Esophagus muscularis mucosa (tissue), 4 donors: ENCODE measurements around the gene BBOX1. TPM values are rescaled to one million over a fixed set of nuclear protein-coding genes. Genes with fewer than 3 reads are reported as not detected.

ENCODE experiments used
- DNase-seq: peaks from one replicate; pipeline ENCODE4 v3.0.0-alpha.2; 2017; ENCODE audit errors: extremely low spot score
- H3K27ac ChIP-seq, 4 donors: fragments of 200-600 bp; sonication (generic); replicated peaks in 1 of 4; 1 replicate in 3 of 4; 2 replicates in 1 of 4; pipeline ENCODE4 v1.5.1; 2016 to 2019; ENCODE audit warnings: mild to moderate bottlenecking in 1 of 4
- H3K27me3 ChIP-seq, 4 donors: fragments of 200-600 bp; sonication (generic); one replicate each; pipeline versions ENCODE4 v1.5.1 to v1.6.0; 2016 to 2019
- H3K36me3 ChIP-seq, 4 donors: fragments of 200-600 bp; sonication (generic); one replicate each; pipeline ENCODE4 v1.5.1; 2016 to 2019
- H3K4me1 ChIP-seq, 4 donors: fragments of 200-600 bp; sonication (generic); one replicate each; pipeline ENCODE4 v1.5.1; 2016 to 2019
- H3K4me3 ChIP-seq, 4 donors: fragments of 200-600 bp; sonication (generic); 1 replicate in 2 of 4; 2 replicates in 2 of 4; pipeline ENCODE4 v1.5.1; 2016 to 2019; ENCODE audit warnings: mild to moderate bottlenecking in 4 of 4, moderate library complexity in 1 of 4
- H3K9me3 ChIP-seq, 4 donors: fragments of 200-600 bp; sonication (generic); 1 replicate in 3 of 4; 2 replicates in 1 of 4; pipeline ENCODE4 v1.5.1; 2016 to 2019
- EP300 ChIP-seq: sonication (generic); formaldehyde crosslinking; IDR thresholded peaks from one replicate; pipeline ENCODE4 v1.6.1; 2017; ENCODE audit warnings: antibody characterized with exemption
- POLR2A ChIP-seq: fragments of 450-650 bp; IDR thresholded peaks from one replicate; pipeline ENCODE4 v1.6.1; 2017; ENCODE audit warnings: antibody characterized with exemption, moderate library complexity, mild to moderate bottlenecking, low read depth
- POLR2AphosphoS5 ChIP-seq, 2 donors: sonication (generic); formaldehyde crosslinking; IDR thresholded peaks; one replicate each; pipeline ENCODE4 v1.6.1; 2017; ENCODE audit warnings: antibody characterized with exemption in 2 of 2
- WGBS: methylation state at CpG from one replicate; pipeline ENCODE4 v1.1.5; 2018; 5-methylcytosine and 5-hydroxymethylcytosine counted together
- intact Hi-C: fragments of 100-400 bp; cut with DNase I; formaldehyde crosslinking; loops from one replicate; pipeline ENCODE4 v1.15.1; 2023
- total RNA-seq, 4 donors: library from RNA; depleted of rRNA; stranded (reverse); fragments of >200 nt; gene quantifications; one replicate each; pipeline versions ENCODE4 v1.1.0 to v1.2.1, GENCODE V29; 2016
- TF ChIP-seq, protein P1 (sequence below), 3 experiments: fragments of 200-600 bp in 2 of 3; fragments of 450-650 bp in 1 of 3; sonication (generic) in 2 of 3; IDR thresholded peaks; one replicate each; pipeline ENCODE4 v1.5.1; 2017 to 2019; ENCODE audit warnings: antibody characterized with exemption in 3 of 3, mild to moderate bottlenecking in 2 of 3, moderate library complexity in 1 of 3

Gene BBOX1
- total RNA-seq, 4 donors from 2014 or later, result 0.50 TPM; not detected in 3

DNA sequence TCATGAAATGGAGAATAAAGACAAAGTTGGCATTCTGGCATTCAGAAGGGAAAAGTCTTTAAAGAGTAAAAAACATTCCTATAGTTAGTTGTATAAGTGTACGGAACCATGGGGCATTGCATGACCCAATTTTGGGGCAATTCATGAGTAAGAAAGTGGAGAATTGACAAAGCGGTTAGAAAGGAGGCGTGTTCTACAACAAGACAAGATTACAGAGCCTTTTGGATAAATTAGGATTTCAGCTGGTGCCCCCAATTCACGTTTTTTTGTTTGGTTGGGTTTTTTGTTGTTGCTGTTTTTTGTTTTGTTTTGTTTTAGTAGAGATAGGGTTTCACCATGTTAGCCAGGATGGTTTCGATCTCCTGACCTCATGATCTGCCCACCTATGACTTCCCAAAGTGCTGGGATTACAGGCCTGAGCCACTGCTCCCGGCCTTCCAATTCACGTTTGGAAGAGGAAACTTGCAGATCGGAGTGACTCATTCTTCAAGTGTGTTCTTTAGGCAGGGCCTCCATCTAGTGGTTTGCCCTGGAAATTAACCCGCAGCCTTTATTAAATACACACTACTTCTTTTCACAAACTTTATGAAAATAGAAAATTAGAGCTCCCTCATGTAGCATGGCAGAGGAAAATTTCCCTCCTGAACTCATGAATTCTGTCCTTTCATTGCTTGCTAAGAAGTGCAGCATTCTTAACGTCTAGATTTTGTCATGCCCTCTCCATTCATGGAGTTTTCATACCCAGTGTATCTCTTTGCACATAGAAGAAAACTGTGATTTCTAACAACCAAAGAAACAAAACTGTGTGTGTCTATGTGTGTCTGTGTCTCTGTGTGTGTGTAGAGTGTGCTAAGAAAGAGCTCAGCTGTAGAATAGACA, 118.1 kb downstream of the BBOX1 start:
- no peak overlapping the region for H3K27ac ChIP-seq
- no peak overlapping the region for H3K4me3 ChIP-seq
- peaks cover 0 to 8% (median 3%) of the 10 kb centered on the region in 4 donors for H3K4me1 ChIP-seq
- H3K36me3 ChIP-seq, result no peaks in the 10 kb centered on the region
- no peak for TF ChIP-seq POLR2AphosphoS5 (IDR thresholded peaks at IDR 0.05)
- TF ChIP-seq, protein P1, sequence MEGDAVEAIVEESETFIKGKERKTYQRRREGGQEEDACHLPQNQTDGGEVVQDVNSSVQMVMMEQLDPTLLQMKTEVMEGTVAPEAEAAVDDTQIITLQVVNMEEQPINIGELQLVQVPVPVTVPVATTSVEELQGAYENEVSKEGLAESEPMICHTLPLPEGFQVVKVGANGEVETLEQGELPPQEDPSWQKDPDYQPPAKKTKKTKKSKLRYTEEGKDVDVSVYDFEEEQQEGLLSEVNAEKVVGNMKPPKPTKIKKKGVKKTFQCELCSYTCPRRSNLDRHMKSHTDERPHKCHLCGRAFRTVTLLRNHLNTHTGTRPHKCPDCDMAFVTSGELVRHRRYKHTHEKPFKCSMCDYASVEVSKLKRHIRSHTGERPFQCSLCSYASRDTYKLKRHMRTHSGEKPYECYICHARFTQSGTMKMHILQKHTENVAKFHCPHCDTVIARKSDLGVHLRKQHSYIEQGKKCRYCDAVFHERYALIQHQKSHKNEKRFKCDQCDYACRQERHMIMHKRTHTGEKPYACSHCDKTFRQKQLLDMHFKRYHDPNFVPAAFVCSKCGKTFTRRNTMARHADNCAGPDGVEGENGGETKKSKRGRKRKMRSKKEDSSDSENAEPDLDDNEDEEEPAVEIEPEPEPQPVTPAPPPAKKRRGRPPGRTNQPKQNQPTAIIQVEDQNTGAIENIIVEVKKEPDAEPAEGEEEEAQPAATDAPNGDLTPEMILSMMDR (IDR thresholded peaks at IDR 0.05), result peak; percentile 86 to 91 (median 87)
- no peaks in the 10 kb centered on the region for H3K27me3 ChIP-seq
- H3K9me3 ChIP-seq, result no peaks in the 10 kb centered on the region
- intact Hi-C loops, result loop anchor here (1.0 kb wide), 1 partner anchor 405 kb away; no protein-coding TSS in a partner anchor
- DNase-seq, result no peak
- WGBS, result 34% methylated on average over 10 of the region's 10 CpGs

GRCh38 chr11:27159335-27159679, 118.7 kb downstream of the BBOX1 start:
- TF ChIP-seq, protein P1 (IDR thresholded peaks at IDR 0.05), result no peak
- no peak for TF ChIP-seq POLR2A
- no peak for TF ChIP-seq POLR2AphosphoS5 (IDR thresholded peaks at IDR 0.05)
- no peak for TF ChIP-seq EP300
- H3K27ac ChIP-seq, result no peak overlapping the region

DNA sequence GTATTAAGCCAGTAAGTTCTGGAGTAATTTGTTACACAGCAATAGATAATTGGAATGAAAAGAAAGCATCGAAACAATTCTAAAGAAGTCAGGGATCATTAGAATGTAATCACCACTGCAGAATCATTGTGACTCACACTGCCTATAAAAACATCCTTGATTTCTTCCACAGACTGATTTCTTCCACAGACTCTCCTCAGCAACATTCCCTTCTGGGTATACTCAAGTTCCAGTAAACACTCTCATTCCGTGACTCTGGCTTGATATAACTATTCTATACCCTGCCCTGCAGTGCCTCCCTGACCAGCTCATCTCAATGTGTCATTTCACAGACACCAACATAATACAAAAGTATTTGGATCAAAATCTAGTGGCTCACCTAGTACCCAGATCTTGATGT, 120.5 kb downstream of the BBOX1 start:
- intact Hi-C loops, result no loop called here
- no peaks in the 10 kb centered on the region for H3K27me3 ChIP-seq
- no peak for DNase-seq
- WGBS, result 93% methylated on average over 2 of the region's 2 CpGs
- H3K9me3 ChIP-seq, result no peaks in the 10 kb centered on the region
- peaks cover 0 to 8% (median 3%) of the 10 kb centered on the region in 4 donors for H3K4me1 ChIP-seq
- TF ChIP-seq EP300 (no peak), POLR2A (no peak), POLR2AphosphoS5 (IDR thresholded peaks at IDR 0.05) (no peak)
- TF ChIP-seq, protein P1 (IDR thresholded peaks at IDR 0.05), result no peak
- no peak overlapping the region for H3K4me3 ChIP-seq
- no peak overlapping the region for H3K27ac ChIP-seq
- no peaks in the 10 kb centered on the region for H3K36me3 ChIP-seq

More at GRCh38 chr11:27159335-27159679, 118.7 kb downstream of the BBOX1 start:
- DNase-seq, result no peak
- Histone ChIP-seq H3K36me3 (no peaks in the 10 kb centered on the region), H3K4me3 (no peak overlapping the region), H3K27me3 (no peaks in the 10 kb centered on the region), H3K4me1 (peaks cover 0 to 8% (median 3%) of the 10 kb centered on the region in 4 donors), H3K9me3 (no peaks in the 10 kb centered on the region)
- intact Hi-C loops, result loop anchor here (1.0 kb wide), 1 partner anchor 406 kb away; no protein-coding TSS in a partner anchor
- 44% methylated on average over 2 of the region's 2 CpGs for WGBS

GRCh38 chr11:27162237-27162636, 121.6 kb downstream of the BBOX1 start:
- Histone ChIP-seq H3K27ac (no peak overlapping the region), H3K36me3 (no peaks in the 10 kb centered on the region), H3K9me3 (no peaks in the 10 kb centered on the region), H3K27me3 (no peaks in the 10 kb centered on the region), H3K4me3 (no peak overlapping the region), H3K4me1 (peaks cover 0 to 8% (median 3%) of the 10 kb centered on the region in 4 donors)
- intact Hi-C loops, result no loop called here
- WGBS, result 79% methylated on average over 1 of the region's 1 CpG
- no peak for DNase-seq
- TF ChIP-seq POLR2A, result no peak
- no peak for TF ChIP-seq POLR2AphosphoS5 (IDR thresholded peaks at IDR 0.05)
- TF ChIP-seq EP300, result no peak
- TF ChIP-seq, protein P1 (IDR thresholded peaks at IDR 0.05), result no peak
